SKM-1 treated with dmso at 0.1 percent for 144 hours (cell line): ENCODE results near the gene ZNF219.

ENCODE experiments used
- DNase-seq: peaks from one replicate; lab custom pipeline; 2025; ENCODE audit not compliant: unreplicated experiment; lab: John Stamatoyannopoulos, UW

The ZNF219 gene

GRCh38 chr14:21069388-21070082 lies 28.9 kb downstream of the ZNF219 start:
- DNase-seq: no peak

DNA sequence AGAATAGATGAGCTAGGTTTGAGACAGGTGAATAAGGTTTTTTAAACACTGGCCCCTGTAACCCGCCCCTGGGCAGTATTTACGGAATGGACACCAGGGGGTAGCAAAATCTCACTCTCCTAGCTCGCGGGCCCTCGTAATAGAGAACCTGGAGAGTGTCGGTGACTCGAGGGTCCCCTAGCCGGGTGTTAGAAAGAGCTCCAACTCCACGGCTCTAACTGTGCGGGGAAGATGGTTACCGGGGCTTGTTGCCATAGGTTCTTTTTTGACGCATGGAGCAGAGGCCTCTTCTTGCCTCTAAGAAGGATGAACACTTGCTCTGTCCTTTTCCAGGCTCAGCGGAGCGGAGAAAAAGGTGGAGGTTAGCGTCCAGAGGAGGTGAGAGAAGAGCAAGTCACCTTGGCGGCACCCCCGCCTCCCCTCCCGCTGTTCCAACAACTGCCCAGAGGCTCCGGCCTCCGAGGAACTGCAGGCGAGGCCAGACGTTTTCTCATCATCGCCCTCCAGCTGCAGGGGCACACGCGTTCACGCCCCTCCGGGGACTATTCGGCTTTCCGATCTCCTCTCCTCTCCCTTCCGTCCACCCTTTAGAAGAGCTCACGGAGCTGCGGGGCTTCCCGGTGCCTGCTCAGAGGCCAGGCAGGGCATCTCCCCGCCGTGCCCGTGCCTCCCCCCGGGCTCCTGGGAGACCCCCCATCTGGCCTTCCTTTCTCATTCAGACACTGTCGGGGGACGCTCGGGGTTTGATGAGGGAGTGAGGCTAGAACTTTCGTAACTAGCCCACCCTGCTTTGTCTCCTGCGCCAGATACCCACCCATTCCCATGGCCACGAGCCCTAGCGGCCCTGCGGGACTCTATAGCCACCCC lies 29.7 kb downstream of the ZNF219 start:
- DNase-seq: no peak

DNA sequence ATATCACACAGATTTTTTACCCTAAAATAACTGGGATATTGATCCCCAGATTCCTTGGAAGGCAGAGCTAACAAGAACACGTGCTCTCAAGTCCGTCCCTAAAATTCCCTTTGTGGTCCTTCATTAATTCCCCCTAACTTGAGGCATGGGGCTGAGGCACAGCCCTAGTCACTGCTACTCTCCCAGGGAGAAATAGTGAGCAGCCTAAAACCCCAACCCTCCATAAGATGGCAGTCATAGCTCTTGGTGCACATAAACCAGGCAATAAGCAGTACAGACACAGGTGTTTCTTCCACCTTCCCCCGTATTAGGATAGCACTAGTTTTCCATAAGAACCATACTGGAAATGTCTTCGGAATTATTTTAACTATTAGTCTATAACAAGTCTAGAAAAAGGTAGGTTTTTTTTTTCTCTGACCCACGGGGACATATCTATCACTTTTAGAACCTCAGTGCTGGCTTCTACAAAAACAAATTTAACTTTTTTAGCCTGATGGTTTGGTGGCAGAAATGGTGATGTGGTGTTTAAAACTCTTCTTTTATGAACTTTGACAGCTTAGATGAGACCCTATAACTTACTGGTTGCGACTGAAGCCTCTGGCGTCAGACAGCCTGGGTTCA lies 31.5 kb downstream of the ZNF219 start:
- DNase-seq: no peak

- no peak for DNase-seq
Measured at GRCh38 chr14:21063479-21063878, 35.0 kb downstream of the ZNF219 start.

GRCh38 chr14:21061347-21061668 lies 37.1 kb downstream of the ZNF219 start:
- no peak for DNase-seq

- DNase-seq: no peak
Measured at GRCh38 chr14:21060614-21061346, 37.7 kb downstream of the ZNF219 start.

DNA sequence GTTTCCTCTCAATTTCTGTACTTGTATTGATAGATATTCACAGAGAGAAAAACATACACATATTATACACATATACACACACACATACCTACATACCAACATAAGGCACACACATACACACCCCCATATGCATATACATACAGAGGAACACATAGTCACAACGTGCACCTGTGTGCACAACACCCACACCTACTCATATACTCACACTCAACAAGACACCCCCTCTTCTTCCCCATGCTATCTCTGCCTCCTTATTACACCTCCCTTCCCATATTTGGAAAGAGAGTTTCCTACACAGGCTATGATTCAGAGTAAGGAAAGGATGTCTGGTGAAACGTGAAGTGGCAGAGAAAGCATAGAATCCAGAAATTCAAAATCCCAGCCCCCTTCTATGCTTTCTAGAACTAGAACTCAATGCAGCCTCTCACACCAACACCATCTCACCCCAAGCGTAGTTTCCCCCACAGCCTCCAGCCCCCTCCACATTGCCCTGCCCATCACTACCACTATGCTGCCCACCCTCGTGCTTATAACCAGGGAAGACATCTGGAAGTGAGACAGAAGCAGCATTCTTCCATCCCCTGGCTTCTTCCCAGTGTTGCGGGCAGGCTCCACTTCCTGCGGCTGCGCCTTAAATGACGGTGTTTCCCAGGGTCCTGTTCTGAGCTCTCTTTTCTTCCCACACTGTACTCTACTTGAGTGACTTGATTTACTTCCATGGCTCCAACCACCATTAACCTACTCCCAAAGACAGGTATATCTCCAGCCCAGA lies 38.4 kb downstream of the ZNF219 start:
- DNase-seq: no peak

DNA sequence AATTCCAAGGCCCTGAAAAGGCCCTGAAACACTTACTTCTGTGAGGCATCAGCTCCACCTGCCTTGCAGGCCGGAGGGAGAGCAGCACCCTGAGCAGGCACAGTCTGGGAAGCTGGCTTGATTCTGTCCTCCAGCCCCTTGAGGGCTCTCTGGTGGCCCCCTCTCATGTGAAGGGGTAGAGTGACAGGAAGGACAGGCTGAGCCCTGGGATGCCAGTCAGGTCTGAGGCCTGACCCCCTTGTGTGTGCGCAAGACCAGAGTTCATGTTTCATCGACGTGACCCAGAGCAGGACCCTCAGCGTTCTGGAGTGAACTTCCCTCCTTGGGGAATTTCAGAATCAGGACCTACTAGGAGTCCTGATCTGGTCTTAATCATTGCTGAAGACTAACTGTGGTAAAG lies 39.6 kb downstream of the ZNF219 start:
- DNase-seq: no peak

DNA sequence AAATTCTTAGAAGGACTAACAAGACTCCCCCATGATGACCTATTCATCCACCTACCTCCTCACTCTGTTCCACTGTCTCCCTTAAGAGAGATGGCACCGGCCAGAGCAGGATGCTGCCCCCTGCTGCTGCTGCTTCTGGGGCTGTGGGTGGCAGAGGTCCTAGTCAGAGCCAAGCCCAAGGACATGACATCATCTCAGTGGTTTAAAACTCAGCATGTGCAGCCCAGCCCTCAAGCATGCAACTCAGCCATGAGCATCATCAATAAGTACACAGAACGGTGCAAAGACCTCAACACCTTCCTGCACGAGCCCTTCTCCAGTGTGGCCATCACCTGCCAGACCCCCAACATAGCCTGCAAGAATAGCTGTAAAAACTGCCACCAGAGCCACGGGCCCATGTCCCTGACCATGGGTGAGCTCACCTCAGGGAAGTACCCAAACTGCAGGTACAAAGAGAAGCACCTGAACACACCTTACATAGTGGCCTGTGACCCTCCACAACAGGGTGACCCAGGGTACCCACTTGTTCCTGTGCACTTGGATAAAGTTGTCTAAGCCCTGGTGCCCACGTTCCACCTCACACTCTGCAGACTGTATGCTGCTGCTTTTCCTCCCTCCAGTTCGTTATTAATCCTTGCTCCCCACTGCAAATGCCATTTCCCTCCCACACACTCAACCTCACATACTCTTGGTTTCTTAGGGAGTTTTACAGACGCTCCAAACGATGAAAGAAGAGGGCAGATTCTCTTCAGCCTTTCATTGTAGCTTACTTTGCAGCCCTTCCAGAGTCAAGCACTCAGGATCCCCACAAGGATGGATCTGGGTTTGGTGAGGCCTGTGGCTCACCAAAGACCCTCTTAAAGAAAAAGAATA lies 40.4 kb downstream of the ZNF219 start, which contains the start of gene RNASE8:
TSS of gene RNASE8 (plus strand) at position 20 of the 873 bp plus-strand sequence. CDS start at position 91, 71 bp downstream.
- DNase-seq: no peak

DNA sequence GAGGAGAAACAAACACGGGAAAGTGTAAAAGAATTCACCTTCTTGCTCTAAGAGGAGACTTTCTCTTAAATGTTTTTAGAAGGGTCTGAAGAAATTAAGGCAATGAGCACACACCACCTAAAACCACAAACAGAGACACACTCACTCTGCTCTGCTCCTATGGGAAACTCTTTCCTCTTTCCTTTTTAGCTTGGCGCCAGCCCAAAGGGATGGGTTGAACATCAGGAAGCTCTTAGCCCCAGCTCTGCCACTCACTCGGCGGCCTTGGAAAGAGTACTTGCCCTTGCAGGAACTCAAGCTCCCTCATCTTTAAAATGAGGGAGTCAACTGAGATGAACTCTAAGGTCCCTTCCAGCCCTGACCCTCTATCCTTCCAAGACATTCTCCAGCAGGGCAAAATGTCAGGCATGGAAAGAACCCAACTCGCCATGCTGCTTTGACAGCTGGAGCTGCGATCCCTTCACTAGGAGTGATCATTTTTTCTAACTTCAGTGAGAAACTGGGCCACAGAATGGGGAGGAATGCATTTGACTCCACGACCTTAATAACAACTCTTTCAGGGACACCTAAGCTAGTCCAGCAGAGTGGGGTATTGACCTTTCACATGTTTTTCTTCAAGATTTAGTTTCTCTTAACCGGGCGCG lies 41.8 kb downstream of the ZNF219 start:
- no peak for DNase-seq

DNA sequence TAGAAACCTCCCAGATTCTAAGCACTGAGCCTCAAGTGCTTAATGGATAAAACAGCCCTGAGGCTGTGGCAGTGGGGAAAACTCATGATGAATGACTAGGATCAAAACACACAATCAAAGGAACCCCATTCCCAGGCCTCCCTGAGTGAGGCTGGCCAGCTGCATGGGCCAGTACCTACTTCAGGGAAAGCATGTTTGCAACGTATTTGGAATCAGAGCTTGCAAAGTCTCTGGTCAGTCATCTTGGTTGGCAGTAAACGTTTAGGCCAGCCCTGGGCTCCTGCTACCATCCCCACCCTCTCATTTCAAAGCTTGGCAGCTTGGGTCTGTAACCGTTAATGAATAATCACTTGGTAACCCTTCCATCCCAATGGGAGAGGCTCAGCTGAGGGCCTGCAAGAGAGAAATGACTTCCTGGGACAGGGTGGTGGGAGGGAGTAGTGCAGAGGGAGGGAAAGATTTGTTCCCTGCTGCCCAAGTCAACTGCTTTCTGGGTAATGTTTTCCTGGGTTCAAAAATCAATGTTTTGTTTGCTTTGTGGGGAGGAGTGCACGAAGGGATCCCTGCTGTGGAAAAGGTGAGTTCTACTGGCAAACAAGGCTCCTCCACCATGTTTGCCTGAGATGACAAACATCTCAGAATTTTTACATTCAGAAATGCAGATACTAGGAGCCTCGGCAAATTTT lies 42.9 kb downstream of the ZNF219 start:
- no peak for DNase-seq

GRCh38 chr14:21054768-21055145 lies 43.7 kb downstream of the ZNF219 start:
- DNase-seq: no peak

DNA sequence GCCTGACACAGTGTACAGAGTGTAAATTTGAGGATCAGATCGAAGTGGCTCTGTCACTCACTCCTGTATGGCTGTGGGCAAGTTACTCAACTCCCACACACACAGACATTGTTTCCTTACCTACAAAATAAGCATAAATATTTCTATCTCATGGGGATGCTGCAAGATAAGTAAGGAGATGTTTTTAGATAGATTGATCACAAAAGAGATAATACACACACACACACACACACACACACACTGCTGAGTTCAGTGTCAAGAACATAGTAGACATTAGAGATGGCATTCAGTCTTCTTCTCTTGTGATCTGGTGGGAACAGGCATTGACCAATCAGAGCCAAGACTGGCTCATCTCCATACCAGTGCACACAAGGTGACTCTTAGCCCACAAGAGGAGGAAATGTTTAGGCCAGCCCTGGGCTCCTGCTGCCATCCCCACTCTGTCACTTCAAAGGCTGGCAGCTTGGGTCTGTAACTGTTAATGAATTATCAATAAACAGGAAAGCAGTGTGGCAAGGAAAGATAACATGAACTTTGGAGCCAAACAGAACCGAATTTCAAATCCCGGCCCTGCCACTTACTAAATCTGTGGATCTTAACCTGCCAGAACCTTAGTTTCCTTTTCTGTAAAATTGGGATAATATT lies 44.2 kb downstream of the ZNF219 start:
- no peak for DNase-seq

DNA sequence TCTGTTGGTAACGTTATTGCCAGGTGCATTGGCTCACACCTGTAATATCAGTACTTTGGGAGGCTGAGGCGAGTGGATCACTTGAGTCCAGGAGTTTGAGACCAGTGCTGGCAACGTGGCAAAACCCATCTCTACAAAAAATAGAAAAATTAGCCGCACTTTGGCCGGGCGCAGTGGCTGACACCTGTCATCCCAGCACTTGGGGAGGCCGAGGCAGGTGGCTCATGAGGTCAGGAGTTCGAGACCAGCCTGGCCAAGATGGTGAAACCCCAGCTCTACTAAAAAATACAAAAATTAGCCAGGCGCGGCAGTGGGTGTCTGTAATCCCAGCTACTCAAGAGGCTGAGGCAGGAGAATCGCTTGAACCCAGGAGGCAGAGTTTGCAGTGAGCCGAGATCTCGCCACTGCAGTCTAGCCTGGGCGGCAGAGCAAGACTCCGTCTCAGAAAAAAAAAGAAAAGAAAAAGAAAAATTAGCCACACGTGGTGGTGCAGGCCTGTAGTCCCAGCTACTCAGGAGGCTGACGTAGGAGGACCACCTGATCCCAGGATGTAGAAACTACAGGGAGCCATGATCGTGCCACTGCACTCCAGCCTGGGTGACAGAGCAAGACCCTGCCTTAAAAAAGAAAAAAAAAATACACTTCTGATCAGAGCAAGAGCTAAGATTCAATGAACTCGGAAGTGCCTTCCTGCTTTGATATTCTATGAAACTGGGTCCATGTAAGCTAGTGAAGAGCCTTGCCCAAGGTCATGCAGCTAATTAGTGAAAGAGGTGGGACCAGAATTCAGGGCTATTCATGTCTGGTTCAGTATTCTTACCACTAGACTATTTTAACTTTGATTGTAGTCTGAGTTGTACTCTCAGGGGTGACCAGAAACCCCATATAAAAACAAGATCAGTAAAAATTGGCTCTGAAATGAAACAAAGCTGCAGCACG lies 45.0 kb downstream of the ZNF219 start:
- DNase-seq: no peak

DNA sequence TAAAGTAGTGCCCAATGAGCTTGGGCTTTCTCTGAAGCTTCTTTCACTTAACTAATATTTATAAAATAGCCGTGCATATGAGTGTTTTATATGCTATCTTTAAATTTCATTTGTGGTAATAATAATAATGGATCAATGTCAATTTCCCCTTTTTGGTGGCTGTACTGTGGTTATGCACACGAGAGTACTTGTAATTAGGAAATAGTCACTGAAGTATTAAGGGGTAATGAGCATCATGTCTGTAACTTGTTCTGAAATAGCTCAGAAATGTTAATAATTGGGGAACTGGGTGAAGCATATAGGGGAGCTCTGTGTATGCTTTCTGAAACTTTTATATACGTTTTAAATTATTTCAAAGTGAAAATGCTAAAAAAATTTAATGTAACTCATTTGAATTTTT lies 47.9 kb downstream of the ZNF219 start:
- DNase-seq: no peak

DNA sequence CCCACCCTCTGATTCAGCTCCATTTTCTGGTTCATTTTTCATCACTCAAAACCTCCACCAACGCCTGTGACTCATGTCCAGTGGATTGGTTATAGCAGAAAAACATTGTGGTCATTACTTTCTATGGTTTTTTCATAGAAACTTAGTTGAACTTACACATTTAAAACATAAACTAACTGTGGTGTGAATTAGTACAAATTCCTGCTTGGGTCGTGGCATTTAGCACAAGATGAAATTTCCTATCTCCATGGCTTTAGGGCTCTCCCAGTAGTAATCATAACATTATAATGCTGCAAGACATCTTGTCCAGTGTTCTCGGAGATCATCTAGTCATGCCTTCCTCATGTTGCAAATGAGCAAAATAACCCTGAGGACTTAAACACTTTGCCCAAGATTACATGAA lies 49.2 kb downstream of the ZNF219 start:
- no peak for DNase-seq

- no peak for DNase-seq
Measured at GRCh38 chr14:21048638-21049037, 49.8 kb downstream of the ZNF219 start.
